NCI-H1092 (cell line): ENCODE results near the gene ANXA5.

Experiments
- DNase-seq: peaks from one replicate; lab custom pipeline; 2025; lab: John Stamatoyannopoulos, UW

Gene ANXA5

GRCh38 chr4:121712001-121712651 is 15.3 kb upstream of the ANXA5 start:
- no peak for DNase-seq

DNA sequence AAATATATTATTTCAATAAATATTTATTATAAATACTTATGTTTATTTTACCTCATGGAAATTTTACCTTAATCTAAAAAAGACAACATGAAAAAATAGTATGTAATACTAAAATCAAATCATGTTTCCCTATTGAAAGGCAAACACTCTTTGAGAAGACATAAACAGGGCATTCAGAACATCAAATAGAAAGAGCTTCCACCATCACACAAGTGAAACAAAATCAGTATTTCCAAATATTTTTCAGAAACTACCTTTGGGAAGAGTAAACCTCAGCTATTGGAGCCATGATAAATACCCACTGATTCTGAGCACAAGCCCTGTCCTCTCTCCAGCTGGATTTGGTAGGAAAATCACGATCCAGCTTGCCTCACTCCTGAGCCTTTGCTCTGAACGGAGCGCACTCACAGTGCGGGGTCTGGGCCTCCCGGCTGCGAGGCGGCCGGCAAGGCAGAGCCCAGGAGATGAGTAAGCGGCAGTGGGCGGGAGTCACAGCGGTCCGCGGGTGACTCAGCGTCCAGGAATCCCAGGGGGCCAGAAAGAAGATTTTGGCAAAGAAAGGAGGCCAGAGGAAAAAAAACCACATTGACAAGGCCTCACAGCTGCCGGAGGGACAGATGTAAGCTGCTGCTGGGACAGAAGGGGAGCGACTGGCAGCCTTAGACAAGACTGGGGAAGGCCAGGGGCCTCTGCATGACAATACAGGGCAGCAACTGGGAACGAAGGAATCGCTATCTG is 14.7 kb upstream of the ANXA5 start:
- DNase-seq: no peak

GRCh38 chr4:121709766-121710405 is 13.1 kb upstream of the ANXA5 start:
- no peak for DNase-seq

GRCh38 chr4:121707344-121707743 is 10.6 kb upstream of the ANXA5 start:
- DNase-seq: no peak

DNA sequence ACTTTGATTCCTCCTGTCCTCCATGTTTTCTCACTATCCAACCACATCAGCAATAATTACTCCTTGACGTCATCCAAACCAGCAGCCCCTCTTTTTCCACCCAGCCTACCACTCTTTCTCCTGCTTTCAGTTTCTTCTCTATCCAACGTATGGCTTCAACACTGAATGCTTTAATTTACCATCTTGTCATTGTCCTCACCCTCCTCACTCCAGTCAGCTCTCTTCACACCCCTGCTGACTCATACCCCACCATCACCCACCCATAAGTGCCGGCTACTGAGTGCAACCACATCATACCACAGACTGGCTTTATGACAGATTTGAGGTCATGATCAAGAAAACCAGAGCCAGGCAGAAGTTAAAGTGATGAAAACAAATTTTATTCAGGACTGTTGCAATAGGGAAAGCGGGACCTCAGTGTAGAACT is 9.8 kb upstream of the ANXA5 start:
- DNase-seq: no peak

GRCh38 chr4:121705521-121705920 is 8.7 kb upstream of the ANXA5 start:
- DNase-seq: no peak

DNA sequence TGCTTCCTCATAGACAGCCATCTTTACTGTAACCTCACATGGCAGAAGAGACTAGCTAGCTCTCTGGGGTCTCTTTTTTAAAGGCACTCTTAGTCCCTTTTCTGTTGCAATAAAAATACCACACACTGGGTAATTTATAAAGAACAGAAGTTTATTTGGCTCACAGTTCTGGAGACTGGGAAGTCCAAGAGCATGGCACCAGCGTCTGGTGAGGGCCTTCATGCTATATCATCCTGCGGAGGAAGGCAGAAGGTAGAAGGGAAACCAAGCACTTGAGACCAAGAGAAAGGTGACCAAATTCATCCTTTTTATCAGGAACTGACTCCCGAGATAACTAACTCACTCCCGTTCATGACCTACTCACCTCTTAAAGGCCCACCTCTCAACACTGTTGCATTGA is 5.4 kb upstream of the ANXA5 start:
- DNase-seq: no peak

- DNase-seq: no peak
These were observed 4.5 kb upstream of the ANXA5 start for GRCh38 chr4:121701263-121701662.

GRCh38 chr4:121698236-121698671 is 1.5 kb upstream of the ANXA5 start:
- no peak for DNase-seq

- no peak for DNase-seq
These were observed 784 bp upstream of the ANXA5 start for GRCh38 chr4:121697564-121697963.

GRCh38 chr4:121696170-121696580 is 605 bp downstream of the ANXA5 start:
- DNase-seq: peak; percentile 37

DNA sequence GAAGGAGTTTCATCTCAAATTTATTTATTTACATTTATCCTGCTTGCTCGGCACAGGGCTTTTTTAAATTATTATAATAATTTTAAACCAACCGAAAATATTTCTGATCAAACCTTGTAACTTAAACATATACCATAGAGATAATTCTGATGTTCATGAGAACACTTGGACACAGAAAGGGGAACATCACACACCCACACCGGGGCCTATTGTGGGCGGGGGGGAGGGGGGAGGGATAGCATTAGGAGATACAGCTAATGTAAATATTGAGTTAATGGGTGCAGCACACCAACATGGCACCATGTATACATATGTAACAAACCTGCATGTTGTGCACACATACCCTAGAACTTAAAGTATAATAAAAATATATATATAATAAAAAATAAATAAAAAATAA is 2.9 kb downstream of the ANXA5 start:
- DNase-seq: no peak

DNA sequence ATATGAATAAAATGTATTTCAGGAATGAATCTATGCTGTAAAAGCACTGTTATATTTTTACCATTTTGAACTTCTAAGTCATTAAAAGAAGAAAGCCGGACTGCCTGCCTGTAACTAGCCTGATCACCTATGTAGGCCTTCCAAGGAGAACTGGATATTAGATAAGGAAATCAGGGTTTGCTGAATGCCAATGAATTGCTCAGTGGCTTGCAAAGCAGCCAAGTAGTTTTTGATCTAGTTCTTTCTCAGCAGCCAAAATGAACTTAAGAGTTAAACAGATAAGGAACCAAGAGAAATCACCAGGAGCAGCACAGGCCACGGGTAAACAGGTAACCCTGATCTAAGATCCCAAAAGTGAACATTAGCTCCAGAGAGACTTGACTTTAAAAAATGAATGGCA is 3.3 kb downstream of the ANXA5 start:
- no peak for DNase-seq

- DNase-seq: no peak
These were observed 4.5 kb downstream of the ANXA5 start for GRCh38 chr4:121692261-121692660.

DNA sequence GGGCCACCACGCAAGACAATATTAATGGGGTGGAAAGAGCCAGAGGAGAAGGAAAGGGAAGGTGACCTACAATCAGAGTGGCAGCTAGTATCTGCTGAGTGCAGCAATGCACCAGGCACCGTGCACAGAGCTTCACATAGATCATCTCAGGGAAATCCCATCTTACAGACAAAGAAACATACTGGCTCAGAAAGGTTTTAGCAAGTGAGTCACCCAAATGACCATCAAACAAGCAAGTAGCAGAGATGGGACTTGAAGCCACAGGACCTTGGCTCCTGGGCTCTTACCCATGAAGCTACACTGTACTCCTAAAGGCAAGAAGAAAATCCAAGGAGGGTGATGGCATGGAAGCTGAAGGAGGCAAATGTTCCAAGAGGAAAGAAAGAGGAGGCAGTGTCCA is 6.8 kb downstream of the ANXA5 start:
- no peak for DNase-seq

DNA sequence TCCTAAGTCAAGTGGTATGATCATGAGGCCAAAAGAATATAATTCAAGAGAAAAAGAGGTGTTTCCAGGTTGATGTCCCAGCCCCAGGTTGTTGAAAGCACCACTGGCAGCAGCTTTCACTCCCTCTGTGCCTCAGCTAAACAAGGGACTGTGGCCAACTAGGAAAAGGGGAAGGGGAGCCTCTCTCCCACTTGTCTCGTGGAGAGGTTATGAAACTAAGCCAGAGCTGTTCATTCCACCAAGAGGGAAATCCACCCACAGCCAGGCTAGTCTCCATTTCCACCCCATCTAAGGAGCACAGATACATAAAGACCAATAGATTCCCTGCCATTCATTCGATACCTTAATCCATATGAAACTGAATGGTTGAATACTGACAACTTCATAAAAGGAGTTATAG is 8.1 kb downstream of the ANXA5 start:
- no peak for DNase-seq

DNA sequence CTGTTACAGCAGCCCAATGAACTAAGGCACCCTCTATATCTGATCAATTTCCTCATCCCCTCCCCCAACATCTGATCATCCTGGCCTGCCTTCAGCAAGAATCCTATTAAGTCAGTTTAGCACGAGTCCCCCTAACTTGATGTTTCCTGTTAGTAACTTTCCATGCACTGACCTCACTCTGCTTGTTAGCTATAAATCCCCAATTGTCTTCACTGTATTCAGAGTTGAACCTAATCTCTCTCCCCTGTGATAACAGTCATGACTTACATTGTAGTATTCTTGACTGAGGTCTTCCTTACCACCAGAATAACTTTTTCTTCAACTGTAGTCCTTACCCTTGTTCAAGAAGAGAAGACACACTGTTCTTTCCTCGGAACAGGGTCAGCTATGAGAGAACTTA is 8.5 kb downstream of the ANXA5 start:
- no peak for DNase-seq

GRCh38 chr4:121686255-121686654 is 10.5 kb downstream of the ANXA5 start:
- DNase-seq: no peak

DNA sequence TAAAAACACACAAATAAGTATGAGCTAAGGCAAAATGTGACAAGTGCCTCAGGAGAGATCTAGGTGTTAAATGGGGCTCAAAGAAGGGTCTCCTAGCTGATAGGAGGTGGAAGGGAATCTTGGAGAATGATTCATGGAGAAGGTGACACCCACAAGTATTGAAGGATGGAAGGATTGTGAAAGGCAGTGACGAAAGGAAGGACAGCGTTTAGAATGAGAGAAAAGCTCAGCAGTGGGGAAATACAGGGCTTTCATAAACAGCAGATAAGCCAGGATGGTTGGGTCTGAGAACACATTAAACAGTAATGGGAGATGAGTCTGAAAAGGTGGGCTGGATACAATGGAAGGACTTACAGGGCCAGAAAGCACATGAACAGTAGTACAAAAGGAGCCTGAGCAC is 11.5 kb downstream of the ANXA5 start:
- DNase-seq: no peak

DNA sequence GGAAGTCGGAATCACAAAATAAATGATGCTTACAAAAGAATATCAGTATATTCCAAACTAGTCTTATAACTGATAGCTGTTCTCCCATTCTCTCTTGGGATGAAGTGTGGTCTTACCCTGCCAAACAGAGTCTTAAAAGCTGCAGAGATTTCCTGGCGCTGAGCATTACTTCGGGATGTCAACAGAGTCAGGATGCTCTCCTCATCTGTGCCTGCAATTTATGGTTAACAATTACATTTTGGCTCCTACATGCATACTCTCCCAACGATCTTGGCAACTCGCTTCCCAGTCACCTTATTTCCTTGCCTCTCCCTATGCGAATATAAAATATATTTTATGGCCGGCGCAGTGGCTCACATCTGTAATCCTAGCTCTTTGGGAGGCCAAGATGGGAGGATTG is 12.2 kb downstream of the ANXA5 start:
- DNase-seq: no peak

DNA sequence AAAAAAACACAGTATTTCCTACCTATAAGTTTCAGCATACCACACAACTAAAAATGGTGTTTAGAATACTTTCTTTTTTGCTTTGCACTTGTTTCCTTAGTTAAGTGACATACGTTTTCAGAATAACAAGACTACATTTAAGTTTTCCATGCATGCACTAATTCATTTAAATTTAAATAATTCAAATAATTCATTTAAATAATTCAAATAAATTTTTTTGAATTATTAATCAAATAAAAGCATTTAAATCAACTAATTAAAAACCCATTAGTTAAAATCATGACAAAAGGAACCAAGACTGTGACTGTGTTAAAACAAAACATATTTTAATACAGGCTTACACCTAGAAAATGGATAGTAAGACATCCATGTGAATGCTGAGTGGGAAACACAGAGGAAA is 12.8 kb downstream of the ANXA5 start:
- DNase-seq: no peak

DNA sequence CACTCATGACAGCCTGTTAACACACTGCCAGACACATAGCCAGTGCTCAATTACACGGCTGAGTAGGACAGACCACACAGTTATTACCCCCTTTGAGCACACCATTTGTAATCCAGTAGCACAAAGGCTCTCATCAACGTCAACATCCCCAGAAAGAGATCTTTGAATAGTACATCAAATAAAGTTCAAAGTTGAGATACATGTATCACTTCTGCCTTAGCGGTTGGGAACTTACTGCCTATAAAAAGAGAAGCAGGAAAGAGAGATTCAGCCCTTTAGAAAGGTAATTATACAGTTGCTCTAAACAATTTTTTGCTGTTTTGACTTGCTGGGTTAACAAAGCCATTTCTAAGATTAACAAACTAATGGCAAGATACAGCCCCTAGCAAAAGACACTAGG is 16.2 kb downstream of the ANXA5 start:
- no peak for DNase-seq

GRCh38 chr4:121679951-121680350 is 16.8 kb downstream of the ANXA5 start:
- no peak for DNase-seq
